ENCODE results near the gene ATXN7L1. TPM values are rescaled to one million over a fixed set of nuclear protein-coding genes. Genes with fewer than 3 reads are reported as not detected.
A peak's percentile ranks its signal among the peaks of the same experiment; 100 is the strongest.

ATXN7L1 gene
- total RNA-seq, 2 experiments from 2014 or later: 3.7 to 4.4 TPM

DNA sequence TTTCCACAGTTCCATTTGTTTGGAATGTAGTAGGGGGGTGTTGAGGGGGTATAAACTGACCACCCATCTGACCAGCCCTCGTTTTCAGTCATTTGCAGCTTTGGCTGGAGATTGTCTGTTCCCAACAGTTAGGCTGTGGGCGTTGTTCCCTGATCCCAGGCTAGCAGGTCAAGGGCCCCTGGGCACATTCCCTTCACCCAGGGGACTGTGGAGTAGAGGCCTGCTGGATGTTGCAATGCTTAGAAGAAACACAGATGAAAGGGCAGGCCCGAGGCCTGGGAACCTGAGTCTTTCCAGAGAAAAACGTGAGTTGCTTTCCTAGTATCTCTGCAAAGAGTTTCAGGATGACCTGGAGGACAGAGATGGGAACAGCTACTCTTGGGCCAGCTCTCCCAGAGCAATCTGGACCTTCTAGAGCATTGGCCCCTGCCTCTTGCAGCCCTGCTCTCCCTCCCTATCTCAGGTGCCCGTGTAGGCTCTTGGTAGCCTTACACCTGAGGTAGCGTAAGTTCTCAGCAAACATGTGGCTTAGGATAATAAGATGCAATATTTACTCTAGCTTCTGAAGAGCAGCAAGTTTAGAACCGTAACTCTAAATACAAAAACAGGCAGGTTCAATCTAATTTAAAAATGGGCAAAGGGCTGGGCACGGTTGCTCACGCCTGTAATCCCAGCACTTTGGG, 195.8 kb downstream of the ATXN7L1 start:
- no peak for DNase-seq
- Mint-ChIP-seq H3K4me3 (no peak overlapping the region), H3K9me3 (no peaks in the 10 kb centered on the region), H3K36me3 (peaks cover 6% of the 10 kb centered on the region), H3K27ac (no peak overlapping the region), H3K4me1 (peaks cover 36% of the 10 kb centered on the region), H3K27me3 (no peaks in the 10 kb centered on the region)

DNA sequence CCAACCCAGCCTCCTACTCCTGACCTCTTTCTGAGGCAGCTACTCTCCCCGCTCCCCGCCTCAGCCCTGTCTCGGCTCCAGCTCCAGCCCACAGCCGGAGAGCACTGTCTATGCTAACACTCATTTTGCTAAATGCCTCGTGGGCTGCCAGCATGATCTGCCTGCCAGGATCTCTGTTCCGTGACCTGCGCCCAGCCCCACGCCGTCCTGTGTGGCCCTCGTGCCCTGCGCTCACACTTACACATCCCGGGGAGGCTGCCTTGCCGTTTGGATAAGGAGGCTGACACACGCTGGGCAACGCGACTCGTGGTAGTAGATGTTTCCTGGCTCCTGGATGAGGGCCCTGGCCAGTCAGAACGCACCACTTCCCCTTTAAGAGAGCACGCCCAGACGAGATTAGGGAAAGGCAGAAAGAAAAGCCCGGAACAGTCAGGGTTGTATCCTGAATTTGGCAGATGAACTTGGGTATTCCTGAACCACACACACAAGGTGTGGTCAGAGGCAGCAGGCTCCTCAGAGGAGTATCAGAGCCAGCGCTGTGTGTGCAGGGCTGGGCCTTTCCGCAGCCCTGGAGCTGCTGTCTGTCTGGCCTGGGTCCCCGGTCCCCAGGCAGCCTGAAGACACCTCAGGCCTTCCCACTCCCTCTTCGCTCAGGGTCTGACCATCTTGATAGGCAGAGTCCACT, 197.4 kb downstream of the ATXN7L1 start:
- Mint-ChIP-seq H3K27me3 (no peaks in the 10 kb centered on the region), H3K4me1 (peaks cover 52% of the 10 kb centered on the region), H3K4me3 (peak overlapping the region; percentile 71)

DNA sequence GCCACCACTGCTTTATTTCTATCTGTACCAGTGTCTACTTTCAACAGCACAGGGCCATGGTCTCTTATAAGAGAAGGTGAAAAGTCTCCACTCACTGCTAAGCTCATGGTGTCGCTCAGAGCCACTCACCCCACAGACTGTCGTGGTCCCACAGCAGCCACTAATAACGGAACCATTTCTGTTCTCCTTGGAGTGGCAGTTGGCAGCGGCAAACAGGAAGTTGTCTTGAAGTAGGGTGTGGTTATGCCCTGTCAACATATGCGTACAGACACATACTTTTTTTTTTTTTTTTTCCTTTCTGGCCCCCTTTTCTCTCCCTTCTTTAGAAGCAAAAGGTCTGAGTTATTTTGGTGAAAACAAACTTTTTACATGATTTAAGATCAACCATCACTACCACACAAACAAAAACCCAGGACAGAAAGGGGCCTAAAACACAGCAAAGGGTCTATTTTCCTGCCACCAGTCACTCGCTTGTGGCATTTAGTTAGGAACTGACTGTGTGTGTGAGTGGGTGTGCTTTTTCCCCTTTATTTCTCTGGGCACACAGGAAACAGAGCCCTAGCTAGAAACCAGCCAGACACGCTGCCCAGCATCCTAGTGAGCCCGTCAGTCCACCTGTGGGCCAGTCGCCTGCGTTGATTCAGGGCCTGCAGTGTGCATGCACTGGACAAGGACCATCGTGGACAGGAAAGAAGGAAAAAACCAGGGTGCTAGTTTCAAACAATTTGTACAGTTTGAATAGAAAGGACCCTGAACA, 198.4 kb downstream of the ATXN7L1 start:
- Mint-ChIP-seq H3K36me3 (peaks cover 6% of the 10 kb centered on the region), H3K4me1 (peaks cover 59% of the 10 kb centered on the region), H3K27ac (peak overlapping the region; percentile 84), H3K4me3 (peak overlapping the region; percentile 71), H3K27me3 (no peaks in the 10 kb centered on the region), H3K9me3 (no peaks in the 10 kb centered on the region)
- peak; percentile 53 for DNase-seq

More for the DNA sequence above, 197.4 kb downstream of the ATXN7L1 start:
- Mint-ChIP-seq H3K27ac (peak overlapping the region; percentile 84), H3K36me3 (peaks cover 6% of the 10 kb centered on the region), H3K9me3 (no peaks in the 10 kb centered on the region)
- DNase-seq: no peak

DNA sequence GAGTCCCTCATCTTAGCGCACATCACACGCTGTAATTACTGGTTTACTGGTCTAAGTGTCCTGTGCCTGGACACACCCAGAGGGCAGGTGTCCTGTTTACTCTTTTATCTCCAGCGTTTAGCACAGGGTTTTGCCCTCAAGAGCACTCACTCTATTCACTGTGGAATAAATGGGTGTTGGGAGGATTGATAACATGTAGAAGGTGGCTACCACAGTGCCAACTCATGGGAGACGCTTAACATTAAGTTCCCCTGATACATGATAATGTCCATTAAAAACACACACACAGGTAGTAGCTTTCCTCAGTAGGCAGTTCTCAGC, 199.0 kb downstream of the ATXN7L1 start:
- Mint-ChIP-seq H3K4me1 (peaks cover 62% of the 10 kb centered on the region), H3K4me3 (peak overlapping the region; percentile 71), H3K27me3 (no peaks in the 10 kb centered on the region), H3K27ac (peak overlapping the region; percentile 84), H3K9me3 (no peaks in the 10 kb centered on the region), H3K36me3 (peaks cover 6% of the 10 kb centered on the region)
- DNase-seq: no peak

DNA sequence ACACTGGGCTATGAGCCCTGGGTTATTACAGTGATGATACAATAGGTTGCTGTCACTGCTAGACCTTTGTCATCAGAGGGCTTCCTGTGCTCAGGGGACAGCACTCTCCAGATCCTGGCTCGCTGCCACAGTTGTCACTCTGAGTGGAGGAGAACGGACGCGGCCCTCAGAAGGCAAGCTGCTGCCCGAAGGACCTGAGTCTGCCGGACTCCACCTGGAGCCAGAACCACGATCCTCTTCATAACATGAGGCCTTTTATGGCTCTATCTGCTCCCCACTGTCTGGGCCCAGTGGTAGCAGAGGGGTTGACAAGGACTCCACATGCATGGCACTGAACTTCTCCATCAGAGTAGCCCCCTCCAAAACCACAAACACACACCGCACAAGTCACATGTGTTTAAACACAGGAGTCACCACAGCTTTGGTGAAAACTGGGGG, 200.4 kb downstream of the ATXN7L1 start:
- DNase-seq: peak; percentile 54
- H3K36me3 Mint-ChIP-seq: peaks cover 3% of the 10 kb centered on the region
- peaks cover 64% of the 10 kb centered on the region for H3K4me1 Mint-ChIP-seq
- H3K27me3 Mint-ChIP-seq: no peaks in the 10 kb centered on the region
- H3K4me3 Mint-ChIP-seq: no peak overlapping the region
- no peaks in the 10 kb centered on the region for H3K9me3 Mint-ChIP-seq
- peak overlapping the region; percentile 80 for H3K27ac Mint-ChIP-seq

DNA sequence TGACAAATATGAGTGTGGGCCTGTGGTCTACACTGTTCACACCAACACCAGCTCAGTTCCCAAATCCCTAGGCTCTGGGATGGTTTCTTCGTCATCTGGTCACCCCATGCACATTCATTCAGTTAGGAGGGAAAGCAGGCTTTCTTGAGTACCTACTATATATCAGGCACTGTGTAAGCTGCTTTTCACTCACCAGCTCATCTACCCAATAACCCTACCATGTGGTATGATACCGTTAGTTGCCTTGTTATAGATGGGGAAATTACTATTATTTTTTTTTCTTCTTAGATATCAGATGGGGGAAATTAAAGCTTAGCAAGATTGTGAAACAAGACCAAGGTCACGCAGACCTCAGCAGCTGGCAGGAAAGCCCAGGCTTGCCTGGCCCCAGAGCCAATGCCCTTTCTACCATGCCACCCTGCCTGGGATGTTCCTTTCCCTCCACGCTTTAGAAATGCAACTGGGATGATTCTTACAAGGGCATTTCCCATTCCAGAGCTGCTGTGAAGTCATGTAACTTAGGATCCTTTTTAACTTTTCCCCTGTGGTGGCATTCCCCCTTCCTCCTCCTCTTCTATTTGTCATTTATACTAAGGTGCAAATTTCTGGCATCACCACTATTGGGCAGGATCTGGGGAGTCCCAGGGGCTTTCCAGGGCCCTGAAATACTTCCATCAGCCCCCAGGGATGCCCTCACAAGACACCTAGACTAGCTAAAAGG, 202.0 kb downstream of the ATXN7L1 start:
- Mint-ChIP-seq H3K27ac (peak overlapping the region; percentile 44), H3K9me3 (no peaks in the 10 kb centered on the region), H3K4me3 (peak overlapping the region; percentile 26), H3K27me3 (no peaks in the 10 kb centered on the region), H3K36me3 (peaks cover 3% of the 10 kb centered on the region), H3K4me1 (peaks cover 64% of the 10 kb centered on the region)
- peak; percentile 42 for DNase-seq

DNA sequence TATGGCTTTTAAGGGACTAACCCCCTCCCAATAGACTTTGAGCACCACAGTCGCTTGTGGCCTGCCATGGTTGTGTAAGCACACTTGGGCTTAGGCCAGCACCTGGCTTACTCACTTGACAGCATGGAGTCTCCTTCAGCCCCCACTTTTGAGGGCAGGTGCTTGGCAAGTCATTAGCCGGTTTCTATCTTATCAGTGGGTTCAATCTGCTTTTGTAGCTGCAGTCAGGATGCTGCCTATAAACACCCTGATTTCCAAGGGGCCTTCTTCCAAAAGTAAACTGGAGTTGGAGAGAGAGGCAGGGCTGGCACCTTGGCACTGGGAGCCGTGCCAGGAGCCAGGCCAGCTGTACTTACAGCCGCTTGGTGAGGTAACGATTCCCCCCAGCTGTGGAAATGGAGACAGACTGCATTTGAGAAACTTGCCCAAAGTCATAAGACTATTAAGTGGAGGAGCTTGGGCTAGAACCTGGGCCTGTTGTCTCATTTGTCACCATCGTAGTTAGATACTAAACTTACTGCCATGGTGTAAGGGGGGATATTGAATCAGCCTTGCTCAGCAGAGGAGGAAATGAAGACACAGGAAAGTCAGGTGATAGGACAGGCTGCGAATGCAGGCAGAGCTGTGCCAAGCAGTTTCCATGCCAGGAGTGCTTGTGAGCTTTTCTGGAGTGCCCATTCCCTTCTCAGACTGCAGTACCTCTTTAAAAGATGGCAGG, 202.9 kb downstream of the ATXN7L1 start:
- peaks cover 58% of the 10 kb centered on the region for H3K4me1 Mint-ChIP-seq
- peaks cover 3% of the 10 kb centered on the region for H3K36me3 Mint-ChIP-seq
- DNase-seq: no peak
- no peak overlapping the region for H3K4me3 Mint-ChIP-seq
- no peak overlapping the region for H3K27ac Mint-ChIP-seq
- no peaks in the 10 kb centered on the region for H3K27me3 Mint-ChIP-seq
- H3K9me3 Mint-ChIP-seq: no peaks in the 10 kb centered on the region

DNA sequence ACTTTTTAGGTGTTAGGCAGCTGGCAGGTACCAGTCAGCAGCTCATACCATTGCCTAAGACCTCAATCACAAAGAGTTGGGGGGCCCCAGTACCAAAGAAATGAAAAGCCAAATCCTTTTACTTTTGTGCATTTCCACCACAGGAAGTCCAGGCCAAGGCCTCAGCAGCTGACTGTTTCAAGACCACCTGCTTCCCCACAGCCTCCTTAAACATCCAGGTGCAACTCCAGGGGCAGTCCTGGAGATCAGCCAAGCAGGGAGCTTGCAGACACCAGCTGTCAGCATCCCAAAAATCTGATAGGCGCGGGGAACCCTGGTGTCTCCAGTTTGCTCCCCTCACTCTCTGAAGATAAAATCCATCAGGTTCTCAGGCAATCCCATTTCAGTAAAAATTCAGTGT, 203.6 kb downstream of the ATXN7L1 start:
- no peaks in the 10 kb centered on the region for H3K27me3 Mint-ChIP-seq
- no peak overlapping the region for H3K4me3 Mint-ChIP-seq
- H3K27ac Mint-ChIP-seq: peak overlapping the region; percentile 20
- H3K4me1 Mint-ChIP-seq: peaks cover 51% of the 10 kb centered on the region
- no peak for DNase-seq
- peaks cover 3% of the 10 kb centered on the region for H3K36me3 Mint-ChIP-seq
- no peaks in the 10 kb centered on the region for H3K9me3 Mint-ChIP-seq

DNA sequence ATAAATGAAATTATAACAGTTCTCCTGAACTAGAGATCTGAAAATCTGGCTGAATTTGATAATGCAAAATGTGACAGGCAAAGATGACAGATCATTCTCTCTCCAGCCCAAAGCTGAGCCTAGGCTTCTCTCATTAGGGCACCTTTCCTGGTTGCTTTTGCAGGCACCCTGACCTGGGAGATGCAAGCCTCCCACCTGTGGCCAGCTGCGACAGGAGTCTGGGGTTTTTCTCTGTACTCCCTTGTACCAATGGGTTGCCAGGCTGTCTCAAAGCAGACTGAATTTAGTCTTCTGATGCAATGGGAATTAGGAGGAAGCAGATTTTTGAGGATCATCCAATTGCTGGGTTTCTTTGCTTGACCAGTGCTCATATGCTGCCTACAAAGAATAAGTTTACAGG, 210.1 kb downstream of the ATXN7L1 start:
- no peaks in the 10 kb centered on the region for H3K9me3 Mint-ChIP-seq
- DNase-seq: no peak
- no peaks in the 10 kb centered on the region for H3K36me3 Mint-ChIP-seq

DNA sequence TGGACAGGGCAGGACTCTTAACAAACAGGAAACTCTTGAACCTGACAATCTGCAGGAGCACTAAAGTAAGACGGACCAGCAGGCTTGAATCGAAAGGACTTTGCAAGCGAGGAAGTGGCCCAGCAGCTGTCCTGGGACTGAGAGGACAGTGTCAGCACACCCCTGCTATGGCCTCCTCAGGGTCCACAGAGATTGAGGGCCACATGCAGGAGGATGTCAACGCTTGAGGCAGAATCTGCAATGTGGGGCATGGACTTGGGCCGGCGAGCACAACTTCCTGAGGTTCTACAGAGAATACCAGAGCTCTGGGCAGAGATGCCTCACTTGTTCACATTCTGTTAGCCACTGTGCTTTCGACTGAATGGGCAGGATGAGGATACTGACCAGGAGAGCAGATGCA, 210.7 kb downstream of the ATXN7L1 start:
- Mint-ChIP-seq H3K4me1 (no peaks in the 10 kb centered on the region), H3K27ac (no peak overlapping the region), H3K36me3 (peaks cover 2% of the 10 kb centered on the region), H3K9me3 (no peaks in the 10 kb centered on the region), H3K27me3 (no peaks in the 10 kb centered on the region), H3K4me3 (no peak overlapping the region)
- DNase-seq: no peak

More for the DNA sequence above, 210.1 kb downstream of the ATXN7L1 start:
- Mint-ChIP-seq H3K4me3 (no peak overlapping the region), H3K27me3 (no peaks in the 10 kb centered on the region), H3K4me1 (no peaks in the 10 kb centered on the region), H3K27ac (no peak overlapping the region)

DNA sequence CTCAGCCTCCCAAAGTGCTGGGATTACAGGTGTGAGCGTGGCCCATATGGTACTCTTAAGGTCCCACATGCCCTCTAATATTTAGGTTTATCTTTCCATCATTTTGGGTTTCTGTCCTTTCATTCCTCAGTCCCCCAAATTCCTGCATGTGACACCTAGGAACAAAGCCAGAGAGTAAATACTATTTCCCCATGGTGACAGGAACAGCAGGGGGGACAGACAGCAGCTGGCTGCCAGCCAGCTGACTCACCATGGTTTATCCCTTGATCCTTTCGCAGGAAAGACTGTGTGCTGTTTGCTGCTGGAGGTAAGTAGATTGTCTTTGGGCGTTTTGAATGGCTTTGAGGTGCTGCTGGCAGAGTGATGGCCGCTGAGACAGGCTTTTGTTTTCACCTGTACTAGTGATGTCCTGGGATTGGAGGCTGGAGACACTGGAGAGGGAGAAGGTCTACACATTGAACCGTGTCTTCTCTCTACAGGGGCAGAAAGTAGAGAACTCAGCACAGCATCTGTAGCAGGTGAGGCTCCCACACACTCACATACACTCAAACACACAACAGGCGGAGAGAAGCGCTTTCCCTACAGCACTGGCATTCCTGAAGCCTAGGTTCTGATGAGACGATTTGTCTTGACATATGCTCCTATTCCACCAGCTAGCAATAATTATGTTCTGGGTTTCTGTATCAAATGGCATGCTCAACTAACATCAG, 211.4 kb downstream of the ATXN7L1 start:
- no peak for DNase-seq
- no peaks in the 10 kb centered on the region for H3K4me1 Mint-ChIP-seq
- H3K9me3 Mint-ChIP-seq: no peaks in the 10 kb centered on the region
- H3K27me3 Mint-ChIP-seq: no peaks in the 10 kb centered on the region
- H3K27ac Mint-ChIP-seq: no peak overlapping the region
- no peak overlapping the region for H3K4me3 Mint-ChIP-seq
- peaks cover 6% of the 10 kb centered on the region for H3K36me3 Mint-ChIP-seq

DNA sequence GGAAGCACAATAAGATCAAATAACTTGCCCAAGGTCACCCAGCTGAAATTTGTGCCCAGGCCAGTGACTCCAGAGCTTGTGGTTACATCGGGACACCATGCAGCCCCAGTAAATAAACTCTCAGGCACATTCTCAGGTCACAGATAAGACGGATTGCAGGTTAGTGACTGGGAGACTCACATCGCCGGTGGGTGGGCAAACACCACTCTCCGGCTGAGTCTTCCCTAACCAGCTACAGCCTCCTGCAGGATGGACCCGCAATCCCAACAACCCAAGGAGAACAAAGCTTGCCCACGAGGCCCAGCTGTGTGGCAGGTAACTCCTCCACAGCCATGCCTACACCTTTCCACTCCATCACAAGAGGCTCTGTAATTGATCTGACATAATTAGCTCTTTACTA, 213.4 kb downstream of the ATXN7L1 start:
- Mint-ChIP-seq H3K4me3 (no peak overlapping the region), H3K27ac (no peak overlapping the region), H3K36me3 (peaks cover 7% of the 10 kb centered on the region), H3K9me3 (no peaks in the 10 kb centered on the region), H3K4me1 (no peaks in the 10 kb centered on the region), H3K27me3 (no peaks in the 10 kb centered on the region)
- no peak for DNase-seq

DNA sequence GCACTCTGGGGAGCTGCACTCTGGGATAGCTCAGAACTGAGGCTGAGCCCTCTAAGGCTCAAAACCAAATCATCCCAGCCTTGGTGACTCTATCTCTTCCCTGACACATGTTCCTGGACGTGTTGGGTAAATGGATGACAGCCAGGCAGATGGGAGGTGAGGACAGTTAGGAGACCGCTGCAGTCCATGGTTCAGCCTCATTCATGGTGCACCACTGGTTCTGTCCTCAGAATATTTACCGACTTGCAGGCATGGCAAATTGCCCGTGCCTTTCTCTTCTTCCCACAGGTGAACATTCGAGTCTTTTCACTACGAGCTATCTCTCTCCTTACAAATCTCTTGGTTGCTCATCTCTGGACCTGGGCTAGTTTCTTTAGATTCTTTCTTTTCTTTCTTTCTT, 214.8 kb downstream of the ATXN7L1 start:
- Mint-ChIP-seq H3K27me3 (no peaks in the 10 kb centered on the region), H3K9me3 (no peaks in the 10 kb centered on the region), H3K4me1 (peaks cover 2% of the 10 kb centered on the region), H3K27ac (no peak overlapping the region), H3K36me3 (peaks cover 7% of the 10 kb centered on the region), H3K4me3 (no peak overlapping the region)
- DNase-seq: no peak

DNA sequence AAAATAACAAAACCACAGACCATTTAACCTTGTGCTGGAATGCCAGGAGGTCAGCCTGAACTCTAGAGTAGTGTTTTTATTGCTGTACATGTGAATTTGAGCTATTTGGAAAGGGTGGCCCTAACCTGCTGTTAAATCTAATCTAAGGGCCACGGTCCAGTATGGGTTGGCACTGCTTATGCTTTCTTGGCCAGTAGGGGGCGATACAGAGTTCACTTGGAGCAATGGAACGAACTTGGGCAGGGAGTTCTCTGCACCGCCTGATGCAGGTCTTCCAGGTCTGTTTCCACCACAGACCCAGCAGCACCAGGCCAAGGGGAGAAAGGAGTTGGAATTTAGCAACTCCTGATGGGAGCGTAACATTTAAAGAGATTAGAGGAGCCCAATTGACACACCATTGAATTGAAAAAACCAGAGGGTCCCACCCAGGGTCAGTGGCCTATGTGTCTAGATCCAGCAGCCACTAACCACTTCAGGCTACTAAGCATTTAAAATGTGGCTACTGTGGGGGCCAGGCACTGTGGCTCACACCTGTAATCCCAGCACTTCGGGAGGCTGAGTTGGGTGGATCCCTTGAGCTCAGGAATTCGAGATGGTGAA, 219.4 kb downstream of the ATXN7L1 start:
- H3K27ac Mint-ChIP-seq: no peak overlapping the region
- H3K36me3 Mint-ChIP-seq: peaks cover 7% of the 10 kb centered on the region
- H3K27me3 Mint-ChIP-seq: no peaks in the 10 kb centered on the region
- peaks cover 2% of the 10 kb centered on the region for H3K4me1 Mint-ChIP-seq
- H3K4me3 Mint-ChIP-seq: no peak overlapping the region
- peak; percentile 53 for DNase-seq
- no peaks in the 10 kb centered on the region for H3K9me3 Mint-ChIP-seq
